HG03460 (cell line): ENCODE data around the gene ANKUB1.

ENCODE experiments used
- ATAC-seq: cut with Tn5 transposase; IDR thresholded peaks from one replicate; pipeline ENCODE4 v1.9.1; 2021; ENCODE audit not compliant: unreplicated experiment

ANKUB1 gene

DNA sequence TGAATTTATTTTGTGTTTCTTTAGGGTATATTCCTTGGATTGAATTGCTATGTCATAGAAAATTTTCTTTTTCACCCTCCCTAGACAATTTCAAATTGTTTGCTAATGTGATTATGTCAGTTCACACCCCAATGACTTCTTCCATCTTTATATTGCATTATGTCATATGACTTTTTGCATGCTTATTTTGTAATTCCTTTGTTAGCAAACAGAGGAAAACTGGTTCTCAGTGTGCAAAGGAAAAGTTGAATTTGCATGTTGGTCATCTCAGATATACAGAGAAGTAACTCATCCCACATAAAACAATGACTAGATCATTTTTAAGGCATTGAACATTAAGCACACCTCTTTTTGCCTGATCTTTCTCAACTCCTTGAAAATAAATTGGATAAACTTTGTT lies 17.3 kb upstream of the ANKUB1 start:
- ATAC-seq: no peak

DNA sequence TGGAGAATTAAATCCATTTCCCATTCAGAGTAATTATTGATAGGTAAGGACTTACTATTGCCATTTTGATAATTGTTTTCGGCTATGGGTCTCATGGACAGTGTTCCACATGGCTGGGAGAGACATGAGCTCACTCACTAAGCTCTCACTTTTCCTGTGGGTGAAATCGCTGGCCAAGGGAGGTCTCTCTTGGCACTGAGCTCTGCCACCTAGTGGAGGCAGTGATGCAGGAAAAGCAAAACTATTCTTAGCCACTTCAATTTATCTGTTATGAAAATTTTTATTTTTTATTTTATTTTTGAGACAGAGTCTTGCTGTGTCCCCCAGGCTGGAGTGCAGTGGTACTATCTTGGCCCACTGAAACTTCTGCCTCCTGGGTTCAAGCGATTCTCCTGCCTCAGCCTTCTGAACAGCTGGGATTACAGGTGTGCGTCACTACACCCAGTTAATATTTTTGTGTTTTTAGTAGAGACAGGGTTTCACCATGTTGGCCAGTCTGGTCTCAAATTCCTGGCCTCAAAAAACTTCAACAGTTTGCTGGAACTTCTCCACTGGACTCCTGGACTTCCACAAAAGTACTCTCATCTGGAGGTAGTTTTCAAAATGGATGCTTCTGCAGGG lies 16.0 kb upstream of the ANKUB1 start:
- no peak for ATAC-seq

DNA sequence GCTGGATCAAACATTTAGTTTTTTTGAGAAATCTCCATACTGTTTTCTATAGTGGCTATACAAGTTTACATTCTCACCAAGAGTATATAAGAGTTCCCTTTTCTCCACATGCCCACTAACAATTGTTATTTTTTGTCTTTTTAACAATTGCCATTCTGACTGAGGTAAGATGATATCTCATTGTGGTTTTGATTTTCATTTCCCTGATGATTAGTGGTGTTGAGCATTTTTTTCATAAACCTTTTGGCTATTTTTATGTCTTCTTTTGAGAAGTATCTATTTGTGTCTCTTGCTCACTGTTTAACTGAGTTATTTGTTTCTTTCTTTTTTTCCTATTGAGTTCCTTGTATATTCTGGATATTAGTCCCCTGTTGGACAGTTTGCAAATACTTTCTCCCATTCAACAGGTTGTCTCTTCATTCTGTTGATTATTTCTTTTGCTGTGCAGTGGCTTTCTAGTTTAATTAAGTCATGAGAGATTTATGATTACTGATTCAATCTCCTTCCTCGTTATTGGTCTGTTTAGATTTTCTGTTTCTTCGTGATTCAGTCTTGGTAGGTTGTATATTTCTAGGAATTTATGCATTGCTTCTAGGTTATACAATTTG lies 13.9 kb upstream of the ANKUB1 start:
- no peak for ATAC-seq

DNA sequence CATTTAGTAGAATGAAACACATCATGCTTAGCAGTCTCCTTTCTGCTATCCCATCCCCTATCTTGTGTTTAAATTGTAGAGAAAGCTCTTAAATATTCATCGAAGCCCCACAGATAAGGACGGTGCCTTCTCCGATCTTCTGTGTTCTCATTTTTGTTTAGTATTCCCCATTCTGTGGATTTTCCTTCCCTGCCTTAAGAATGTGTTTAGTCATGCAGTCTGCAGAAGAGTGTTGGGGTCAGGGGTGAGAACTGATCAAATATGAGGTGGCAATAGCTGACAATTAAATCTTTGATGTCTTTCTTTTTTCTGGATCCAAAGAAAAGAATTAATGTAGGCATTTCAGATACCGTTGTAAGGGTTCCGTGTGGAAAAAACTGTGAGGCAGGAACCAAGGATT lies 9.3 kb upstream of the ANKUB1 start:
- ATAC-seq: no peak

DNA sequence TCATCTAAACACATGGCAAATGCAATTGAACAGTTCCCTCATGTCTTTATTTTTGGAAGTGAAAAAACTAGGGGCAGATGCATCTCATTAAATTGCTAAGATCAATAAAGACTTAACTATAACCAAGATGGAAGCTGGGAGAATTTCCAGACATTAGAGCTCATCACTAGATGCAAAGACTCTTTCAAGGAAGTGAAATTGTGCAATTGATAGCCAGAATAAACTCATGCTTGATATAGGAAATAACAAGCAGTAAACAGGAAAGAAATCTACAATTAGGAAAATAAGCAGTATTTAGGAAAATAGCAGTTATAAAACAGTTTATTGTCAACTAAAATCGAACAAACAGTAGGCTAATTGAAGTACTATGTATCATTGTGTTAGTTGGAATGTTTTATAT lies 8.8 kb upstream of the ANKUB1 start:
- ATAC-seq: no peak

DNA sequence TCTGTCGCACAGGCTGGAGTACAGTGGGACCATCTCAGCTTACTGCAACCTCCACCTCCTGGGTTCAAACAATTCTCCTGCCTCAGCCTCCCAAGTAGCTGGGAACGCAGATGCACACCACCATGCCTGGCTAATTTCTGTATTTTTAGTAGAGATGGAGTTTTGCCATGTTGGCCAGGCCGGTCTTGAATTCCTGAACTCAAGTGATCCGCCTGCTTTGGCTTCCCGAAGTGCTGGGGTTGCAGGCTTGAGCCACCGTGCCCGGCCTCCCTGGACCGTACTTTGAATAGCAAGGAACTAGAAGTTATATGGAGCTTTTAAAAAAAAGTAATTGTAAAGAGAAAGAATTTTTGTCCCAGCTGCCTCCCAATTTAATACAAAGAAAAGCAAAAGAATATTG lies 8.3 kb upstream of the ANKUB1 start:
- ATAC-seq: no peak

DNA sequence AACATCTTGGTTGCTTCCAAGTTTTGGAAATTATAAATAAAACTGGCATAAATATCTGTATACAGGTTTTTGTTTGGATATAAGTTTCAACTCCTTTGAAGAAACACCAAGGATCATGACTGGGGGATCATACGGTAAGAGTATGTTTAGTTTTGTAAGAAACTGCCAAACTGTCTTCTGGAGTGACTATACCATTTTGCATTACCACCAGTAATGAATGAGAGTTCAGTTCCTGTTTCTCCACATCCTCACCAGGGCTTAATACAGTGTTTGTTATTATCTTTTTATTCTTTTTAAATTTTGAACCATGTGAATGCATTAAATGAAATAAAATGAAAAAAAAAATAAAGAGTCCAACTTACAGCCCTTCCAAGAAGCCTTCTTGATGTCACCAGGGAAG lies 3.7 kb upstream of the ANKUB1 start:
- ATAC-seq: no peak

DNA sequence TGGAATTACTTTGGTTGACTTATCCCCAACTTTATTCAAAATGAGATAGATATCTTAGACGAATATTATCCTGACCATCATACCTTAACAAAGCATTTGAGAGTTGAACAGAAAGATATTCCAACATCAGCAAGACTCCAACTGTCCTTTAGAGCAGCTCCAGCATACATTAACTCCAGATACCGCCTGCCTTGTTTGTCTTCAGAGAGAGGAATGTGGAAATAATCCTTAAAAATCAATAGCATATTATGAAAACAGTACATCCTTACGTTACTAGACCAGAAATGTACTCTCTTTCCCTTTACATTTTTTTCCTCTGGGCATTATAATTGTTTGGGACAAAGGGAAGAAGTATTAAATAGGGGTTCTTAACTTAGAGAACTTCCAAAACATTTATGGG lies 1.7 kb downstream of the ANKUB1 start:
- no peak for ATAC-seq

DNA sequence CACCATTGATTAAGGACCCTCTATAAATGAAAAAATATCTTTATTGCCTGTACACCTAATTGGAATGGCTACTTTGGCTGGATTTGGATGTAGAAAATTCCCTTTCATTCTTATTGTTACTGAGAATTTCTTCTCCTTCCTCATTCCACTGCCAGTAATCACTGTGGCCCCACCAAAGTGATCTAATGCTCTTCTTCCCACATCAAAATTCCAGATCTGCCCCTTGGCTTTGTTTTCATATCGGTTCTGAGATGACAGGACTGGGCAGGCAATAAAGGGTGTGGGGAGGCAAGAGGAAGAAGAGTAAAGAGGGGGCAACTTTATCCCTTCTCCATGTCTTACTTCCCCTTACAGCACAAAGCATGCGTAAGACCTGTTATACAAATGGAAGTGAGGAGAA lies 2.1 kb downstream of the ANKUB1 start:
- ATAC-seq: no peak

DNA sequence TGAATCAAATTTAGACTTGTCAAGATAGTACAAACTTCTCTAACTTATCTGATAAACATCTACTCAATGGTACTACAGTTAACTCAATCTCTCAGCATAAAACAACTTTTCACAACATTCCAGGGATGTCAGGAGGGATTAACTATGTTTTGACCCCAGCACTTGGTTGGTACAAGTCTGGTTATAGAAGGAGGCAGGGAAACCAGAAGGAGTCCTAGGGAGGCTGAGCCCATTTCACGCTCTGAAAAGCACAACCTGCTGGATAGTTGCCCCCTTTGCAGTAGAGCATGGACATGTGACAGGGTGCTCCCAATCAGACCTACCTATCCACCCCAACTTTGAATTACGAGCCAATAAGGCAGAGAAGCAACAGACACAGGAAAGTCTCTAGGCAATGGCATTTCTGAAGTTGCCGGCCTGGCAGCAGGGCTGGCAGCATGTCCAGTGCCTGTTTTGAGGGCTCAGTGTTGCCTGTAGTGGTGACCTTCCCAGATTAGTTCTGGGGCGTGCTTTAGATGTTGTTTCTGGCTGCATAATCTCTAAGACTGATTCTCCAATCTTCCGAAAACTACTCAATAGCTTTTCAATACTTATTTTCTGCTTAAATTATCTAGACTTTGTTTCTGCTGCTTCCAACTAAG lies 8.2 kb downstream of the ANKUB1 start:
- ATAC-seq: no peak

DNA sequence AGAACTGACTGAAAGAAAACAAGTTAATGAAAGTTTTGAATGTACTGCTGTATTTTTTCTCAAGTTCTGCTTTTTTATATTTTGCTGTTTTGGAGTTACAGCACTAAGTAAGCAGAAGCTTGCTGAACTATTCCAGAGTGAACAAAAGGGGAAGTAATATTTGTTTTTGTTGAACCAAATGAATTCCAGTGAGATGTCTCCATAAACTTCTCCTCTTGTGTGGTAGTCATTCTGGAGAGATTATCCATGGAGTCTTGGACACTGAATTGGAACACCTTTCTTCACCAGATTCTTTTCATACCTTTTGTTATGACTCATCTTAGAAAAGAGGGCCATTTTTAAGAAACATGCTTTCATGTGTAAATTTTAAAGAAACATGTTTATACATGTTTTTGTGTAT lies 8.8 kb downstream of the ANKUB1 start:
- ATAC-seq: no peak

DNA sequence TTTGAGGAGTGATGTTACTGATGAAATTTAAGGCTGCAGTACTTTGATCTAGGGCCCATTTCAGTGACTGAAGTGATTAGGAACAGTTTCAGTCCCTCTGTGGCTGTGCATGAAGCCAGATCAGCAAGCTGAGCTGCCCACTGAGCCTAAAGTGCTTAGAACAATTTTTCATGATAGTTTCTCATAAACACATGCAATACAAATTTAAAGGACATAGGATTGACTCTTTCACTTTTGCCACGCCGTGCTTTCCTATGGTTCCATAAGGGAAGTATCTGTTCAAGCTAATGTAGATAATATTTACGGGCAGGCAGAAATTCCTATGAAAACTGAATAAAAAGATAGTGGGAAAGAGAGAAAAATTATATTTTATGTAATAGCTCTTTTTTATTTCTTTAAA lies 10.6 kb downstream of the ANKUB1 start:
- ATAC-seq: no peak

DNA sequence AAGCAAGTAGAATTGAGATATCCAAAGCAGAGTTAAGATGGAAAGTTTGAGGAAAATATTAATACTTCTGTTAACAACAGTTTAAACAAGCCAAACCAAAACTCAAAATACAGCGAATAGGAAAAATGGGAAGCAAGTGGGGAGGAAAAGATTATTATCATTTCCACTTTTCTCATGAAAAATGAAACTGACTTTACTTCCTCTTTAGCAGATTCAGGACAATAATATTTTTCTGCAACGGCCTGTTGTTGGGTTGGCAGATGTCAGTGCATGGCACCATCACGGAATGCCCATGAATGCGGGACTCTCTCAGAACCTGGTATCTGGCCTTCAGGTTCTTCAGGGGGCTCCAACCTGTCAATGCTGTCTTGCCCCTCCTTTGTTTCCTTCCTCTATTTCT lies 11.1 kb downstream of the ANKUB1 start:
- ATAC-seq: no peak

DNA sequence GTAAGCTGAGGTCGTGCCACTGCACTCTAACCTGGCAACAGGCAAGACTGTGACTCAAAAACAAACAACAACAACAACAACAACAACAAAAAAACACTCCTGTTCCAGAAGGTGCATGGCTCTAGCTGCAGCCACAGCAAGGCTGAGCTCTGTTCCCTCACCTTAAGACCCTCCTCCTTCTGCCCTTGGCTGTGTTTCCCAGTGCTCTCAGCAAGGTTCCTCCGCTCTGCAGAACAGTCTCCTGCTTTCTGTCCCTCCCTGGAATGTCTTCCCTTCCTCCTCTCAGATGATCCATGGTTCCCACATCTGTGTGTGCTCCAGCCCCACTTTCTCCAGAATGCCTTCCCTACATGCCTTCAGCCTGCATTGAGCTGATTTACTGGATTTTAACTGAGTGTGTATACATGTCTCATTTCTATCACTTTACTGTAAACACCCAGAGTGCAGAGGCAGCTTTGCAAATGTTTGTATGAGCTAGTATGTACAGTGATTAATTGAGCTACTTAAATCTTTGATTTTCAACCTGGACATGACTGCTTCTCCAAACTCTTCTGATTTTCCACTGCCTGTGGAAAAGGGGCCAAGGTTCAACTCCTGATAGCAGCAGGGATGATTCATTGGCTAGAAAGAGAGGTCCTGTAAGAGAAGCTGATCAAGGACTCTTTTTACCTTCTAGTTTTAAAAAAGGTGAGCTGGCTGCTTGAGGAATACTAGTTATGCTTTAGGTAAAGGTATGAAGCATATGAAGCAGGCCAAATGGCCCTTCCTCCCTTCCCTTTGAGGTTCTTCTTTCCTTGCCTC lies 14.7 kb downstream of the ANKUB1 start:
- ATAC-seq: no peak

DNA sequence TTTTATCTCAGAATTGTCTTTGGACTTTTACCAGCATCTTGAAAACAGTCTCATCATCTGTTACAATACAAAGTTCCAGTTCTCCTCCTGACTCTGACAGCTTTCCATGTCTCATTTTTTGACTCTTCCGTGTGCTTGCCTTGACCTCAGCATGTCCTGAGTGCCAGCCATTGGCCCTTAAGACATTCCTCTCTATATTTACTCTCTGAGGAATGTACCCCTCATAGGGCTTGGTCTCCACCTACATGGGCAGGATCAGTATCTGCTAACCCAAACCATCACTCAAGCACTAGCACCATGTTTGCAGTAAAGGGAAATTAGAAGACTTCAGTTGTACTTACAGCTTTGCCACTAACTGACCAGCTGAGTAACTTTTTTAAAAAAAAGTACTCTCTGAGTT lies 16.2 kb downstream of the ANKUB1 start:
- no peak for ATAC-seq

DNA sequence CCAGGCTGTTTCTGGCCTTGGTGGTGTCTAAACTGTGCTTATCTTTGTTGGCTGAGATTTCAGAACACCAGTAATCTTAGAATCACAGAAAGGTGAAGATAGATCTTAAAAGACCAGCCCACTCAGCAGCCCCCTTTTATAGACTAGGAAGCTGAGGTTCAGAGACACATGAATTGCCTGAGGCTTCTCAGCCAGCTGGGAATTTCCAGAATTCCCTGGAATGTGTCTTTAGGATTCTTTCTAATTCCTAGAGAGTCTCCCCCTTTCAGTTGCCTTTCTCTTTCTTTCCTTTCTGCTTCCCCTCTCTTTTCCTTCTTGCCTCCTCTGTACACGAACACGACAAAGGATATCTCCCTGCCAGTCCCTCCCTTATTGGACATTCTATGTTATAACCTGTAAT lies 19.5 kb downstream of the ANKUB1 start:
- no peak for ATAC-seq

DNA sequence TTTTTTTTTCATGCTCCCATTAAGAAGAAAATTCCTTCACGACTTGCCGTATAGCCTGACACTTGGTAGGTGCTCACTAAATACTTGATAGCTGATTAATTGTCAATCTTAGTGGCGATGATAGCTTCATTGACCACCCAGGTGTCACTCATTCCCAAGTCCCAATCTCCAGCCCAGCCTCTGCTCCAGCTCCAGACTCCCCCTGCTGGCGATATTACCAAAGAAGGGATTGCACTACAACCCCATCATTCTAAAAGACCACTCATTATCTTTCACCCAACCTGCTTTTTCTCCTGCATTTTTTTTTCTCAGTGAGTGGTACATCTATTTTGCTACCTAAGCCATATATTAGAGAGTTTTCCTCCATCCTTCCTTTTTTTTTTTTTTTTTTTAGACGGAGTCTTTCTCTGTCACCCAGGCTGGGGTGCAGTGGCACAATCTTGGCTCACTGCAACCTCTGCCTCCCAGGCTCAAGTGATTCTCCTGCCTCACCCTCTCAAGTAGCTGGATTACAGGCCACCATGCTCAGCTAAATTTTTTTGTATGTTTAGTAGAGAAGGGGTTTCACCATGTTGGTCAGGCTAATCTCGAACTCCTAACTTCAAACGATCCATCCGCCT lies 20.6 kb downstream of the ANKUB1 start:
- ATAC-seq: no peak

DNA sequence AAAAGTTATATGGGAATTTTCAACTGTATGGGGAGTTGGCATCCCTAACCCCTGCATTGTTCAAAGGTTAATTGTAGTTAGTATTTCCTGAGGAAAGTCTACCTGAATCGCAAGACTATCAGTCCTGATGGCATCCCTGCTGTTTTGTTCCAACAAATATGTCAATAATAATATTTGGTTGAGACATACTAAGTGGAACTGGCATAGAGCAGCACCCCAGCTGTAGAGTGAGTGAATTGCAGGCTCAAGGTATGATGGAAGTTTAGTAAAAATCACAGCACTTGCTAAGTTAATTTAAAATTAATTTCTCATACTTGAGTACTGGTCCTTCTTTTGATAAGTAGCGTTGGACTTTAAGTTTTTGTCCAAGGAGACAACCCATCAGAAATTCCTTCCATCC lies 22.1 kb downstream of the ANKUB1 start:
- no peak for ATAC-seq

DNA sequence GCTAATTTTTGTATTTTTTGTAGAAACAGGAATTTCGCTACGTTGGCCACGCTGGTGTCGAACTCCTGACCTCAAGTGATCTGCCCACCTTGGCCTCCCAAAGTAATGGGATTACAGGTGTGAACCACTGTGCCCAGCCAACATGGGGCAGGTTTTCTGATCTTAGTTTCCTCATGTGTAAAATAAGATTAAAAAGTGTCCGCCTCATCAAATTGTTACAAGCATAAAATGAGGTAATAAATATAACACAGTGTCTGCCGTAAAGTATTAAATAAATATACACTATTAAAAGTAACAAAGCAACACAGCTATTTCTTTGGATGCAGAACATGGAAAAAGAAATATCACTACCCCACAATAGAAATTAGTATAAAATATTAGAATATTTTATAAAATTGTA lies 23.6 kb downstream of the ANKUB1 start:
- ATAC-seq: no peak

DNA sequence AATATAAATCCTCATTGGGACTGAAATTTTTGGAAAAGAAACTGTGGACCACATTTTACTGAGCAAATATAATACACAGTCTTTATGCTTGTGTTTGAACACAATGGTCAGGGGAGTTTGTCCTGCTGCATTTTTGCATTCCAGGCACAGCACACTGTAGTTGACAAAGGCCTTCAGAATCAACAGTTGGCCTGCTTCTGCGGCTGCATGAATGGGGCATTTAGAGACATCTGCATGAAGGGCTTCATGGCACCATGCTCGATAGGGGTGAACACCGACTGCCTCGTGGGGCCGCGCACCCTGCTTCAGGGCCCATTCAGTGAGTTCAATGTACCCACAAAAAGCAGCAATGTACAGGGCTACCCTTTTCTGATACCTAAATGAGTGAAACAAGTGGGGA lies 24.6 kb downstream of the ANKUB1 start:
- ATAC-seq: no peak

DNA sequence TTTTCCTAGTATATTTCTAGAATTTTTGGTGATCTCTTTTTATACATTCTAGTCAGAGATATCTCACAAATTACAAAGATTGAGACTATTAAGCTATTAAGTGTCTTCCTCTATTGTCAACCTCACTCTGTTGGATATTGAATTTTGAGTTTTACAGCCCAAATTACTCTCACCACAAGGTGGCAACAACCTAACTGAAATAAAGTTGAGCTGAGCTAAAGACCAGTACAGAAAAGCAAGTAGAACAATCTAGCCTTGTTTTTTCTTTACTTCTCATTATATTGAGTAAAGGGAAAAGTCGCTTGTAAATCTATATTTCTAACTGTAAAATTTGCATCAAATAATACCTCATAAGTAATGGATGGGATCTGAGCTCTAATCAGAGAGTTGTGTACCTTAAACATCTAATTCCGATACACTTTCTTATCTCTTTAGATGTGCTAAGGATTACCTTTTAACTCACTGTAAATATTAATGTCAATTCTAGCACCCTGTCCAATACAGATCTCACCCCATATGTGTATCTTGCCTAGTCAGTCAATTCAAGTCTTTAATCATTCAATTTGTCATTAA lies 26.5 kb downstream of the ANKUB1 start:
- ATAC-seq: no peak
